Measurements from ENCODE around the gene HCAR2.

- no peak for TF ChIP-seq CTCF (IDR thresholded peaks at IDR 0.05)
- no peak for TF ChIP-seq POLR2A (IDR thresholded peaks at IDR 0.05)
These were observed 16.6 kb downstream of the HCAR2 start for GRCh38 chr12:122686538-122686937.
